GM23338 (cell line): Measurements from ENCODE around the gene FOXP1. TPM values are rescaled to one million over a fixed set of nuclear protein-coding genes. Genes with fewer than 3 reads are reported as not detected.

ENCODE experiments used
- ATAC-seq: fragments of 200-7000 bp; cut with Tn5 transposase; 3 replicates; pipeline ENCODE4 v1.9.1; 2020
- DNase-seq: peaks from one replicate; pipeline ENCODE4 v3.0.0-alpha.2; 2015; ENCODE audit warnings: low spot score
- H2AFZ ChIP-seq: fragments of 200-600 bp; sonication (generic); 2 replicates; pipeline ENCODE4 v1.8.0; 2016; ENCODE audit warnings: antibody characterized with exemption, mild to moderate bottlenecking, moderate library complexity
- H3F3A ChIP-seq: fragments of 200-600 bp; sonication (generic); replicated peaks from 2 replicates; pipeline ENCODE4 v1.8.0; 2017; ENCODE audit warnings: antibody characterized with exemption, mixed run types, low read depth
- H3K27ac ChIP-seq: fragments of 200-600 bp; sonication (generic); 2 replicates; pipeline ENCODE4 v1.6.1; 2016; ENCODE audit warnings: low read depth
- H3K27me3 ChIP-seq: fragments of 200-600 bp; sonication (generic); 2 replicates; pipeline ENCODE4 v1.8.0; 2016; ENCODE audit warnings: mild to moderate bottlenecking, mixed run types, moderate library complexity; ENCODE audit not compliant: insufficient read depth
- H3K36me3 ChIP-seq: fragments of 200-600 bp; sonication (generic); 2 replicates; pipeline ENCODE4 v1.8.0; 2016; ENCODE audit warnings: mild to moderate bottlenecking; ENCODE audit not compliant: insufficient read depth
- H3K4me1 ChIP-seq: fragments of 200-600 bp; sonication (generic); 2 replicates; pipeline ENCODE4 v1.8.0; 2016; ENCODE audit warnings: mild to moderate bottlenecking, moderate library complexity; ENCODE audit not compliant: insufficient read depth
- H3K4me2 ChIP-seq: fragments of 200-600 bp; sonication (generic); 2 replicates; pipeline ENCODE4 v1.7.1; 2017; ENCODE audit warnings: mixed run types
- H3K4me3 ChIP-seq: fragments of 200-600 bp; sonication (generic); 2 replicates; pipeline ENCODE4 v1.6.1; 2016; ENCODE audit warnings: mixed run types
- H3K79me2 ChIP-seq: fragments of 200-600 bp; sonication (generic); replicated peaks from 2 replicates; pipeline ENCODE4 v1.8.0; 2017; ENCODE audit warnings: mild to moderate bottlenecking; ENCODE audit not compliant: insufficient read depth
- H3K9me2 ChIP-seq: fragments of 200-600 bp; sonication (generic); 2 replicates; pipeline ENCODE4 v1.8.0; 2017; ENCODE audit not compliant: insufficient read depth
- H4K20me1 ChIP-seq: fragments of 200-600 bp; sonication (generic); replicated peaks from 2 replicates; pipeline ENCODE4 v1.8.0; 2017; ENCODE audit warnings: mild to moderate bottlenecking; ENCODE audit not compliant: insufficient read depth
- H3K27ac Mint-ChIP-seq: 2 replicates; pipeline ENCODE4 v1.8.0; 2020; ENCODE audit warnings: inconsistent platforms, mild to moderate bottlenecking, moderate library complexity, mixed read lengths
- H3K27me3 Mint-ChIP-seq: 3 replicates; pipeline ENCODE4 v1.8.0; 2022; ENCODE audit warnings: low read depth, mild to moderate bottlenecking, moderate library complexity, mixed read lengths, inconsistent platforms; ENCODE audit not compliant: insufficient read depth, poor library complexity
- H3K36me3 Mint-ChIP-seq: 3 replicates; pipeline ENCODE4 v1.8.0; 2021; ENCODE audit warnings: low read depth, mild to moderate bottlenecking, inconsistent platforms, moderate library complexity, mixed read lengths
- H3K4me1 Mint-ChIP-seq: 3 replicates; pipeline ENCODE4 v1.8.0; 2020; ENCODE audit warnings: mild to moderate bottlenecking, inconsistent platforms, mixed read lengths
- H3K4me3 Mint-ChIP-seq: 3 replicates; pipeline ENCODE4 v1.8.0; 2021; ENCODE audit warnings: moderate library complexity, mild to moderate bottlenecking, inconsistent platforms, mixed read lengths
- H3K9me3 Mint-ChIP-seq: 3 replicates; pipeline ENCODE4 v1.8.0; 2020; ENCODE audit warnings: moderate library complexity, mild to moderate bottlenecking, inconsistent platforms, mixed read lengths
- CREB1 ChIP-seq: fragments of 250-450 bp; sonication (Bioruptor Pico); IDR thresholded peaks from 2 replicates; pipeline ENCODE4 v1.5.0; 2020; ENCODE audit warnings: low read depth, mild to moderate bottlenecking, moderate library complexity
- EZH2 ChIP-seq: fragments of 200-600 bp; sonication (generic); IDR thresholded peaks from one replicate; pipeline ENCODE4 v1.8.0; 2017; ENCODE audit warnings: antibody characterized with exemption, mild to moderate bottlenecking, low read depth; ENCODE audit not compliant: unreplicated experiment
- EZH2phosphoT487 ChIP-seq: fragments of 200-600 bp; sonication (generic); IDR thresholded peaks from one replicate; pipeline ENCODE4 v1.8.1; 2018; ENCODE audit warnings: antibody characterized with exemption; ENCODE audit not compliant: unreplicated experiment
- JUNB ChIP-seq: IDR thresholded peaks from one replicate; pipeline ENCODE4 v1.6.1; 2016; ENCODE audit warnings: antibody characterized with exemption; ENCODE audit not compliant: unreplicated experiment
- NANOG ChIP-seq: IDR thresholded peaks from 2 replicates; pipeline ENCODE4 v1.6.1; 2016; ENCODE audit warnings: antibody characterized with exemption, borderline replicate concordance
- POLR2AphosphoS5 ChIP-seq: IDR thresholded peaks from 2 replicates; pipeline ENCODE4 v1.6.1; 2016; ENCODE audit warnings: antibody characterized with exemption, low read depth
- STAT1 ChIP-seq: IDR thresholded peaks from one replicate; pipeline ENCODE4 v1.6.1; 2016; ENCODE audit warnings: antibody characterized with exemption; ENCODE audit not compliant: unreplicated experiment
- ZNF114 ChIP-seq: fragments of 250-450 bp; sonication (Bioruptor Pico); IDR thresholded peaks from 2 replicates; pipeline ENCODE4 v1.5.0; 2020; ENCODE audit warnings: mild to moderate bottlenecking, moderate library complexity
- ZNF331 ChIP-seq: fragments of 250-450 bp; sonication (Bioruptor Pico); IDR thresholded peaks from 2 replicates; pipeline ENCODE4 v1.5.0; 2020; ENCODE audit warnings: low read depth, mild to moderate bottlenecking, moderate library complexity
- polyA plus RNA-seq: library from polyadenylated mRNA; unstranded; fragments of >200 nt; fragmentation: Nextera tagmentation; extraction: Ambion mirVana; gene quantifications from 2 replicates; pipeline ENCODE4 v1.2.1, GENCODE V29; 2016
- total RNA-seq: library from RNA; depleted of rRNA; stranded (reverse); fragments of >200 nt; shearing (Covaris generic); gene quantifications from 2 replicates; pipeline ENCODE4 v1.2.3, GENCODE V29; 2014
- TF ChIP-seq, protein P1 (sequence below): IDR thresholded peaks from one replicate; pipeline ENCODE4 v1.6.1; 2018; ENCODE audit warnings: antibody characterized with exemption; ENCODE audit not compliant: unreplicated experiment
- TF ChIP-seq, protein P2 (sequence below), 2 experiments: fragments of 200-600 bp in 1 of 2; sonication (generic) in 1 of 2; conservative IDR thresholded peaks; 2 replicates each; pipeline versions ENCODE4 v1.5.1 to v1.6.1; 2016 to 2017; ENCODE audit warnings: antibody characterized with exemption in 2 of 2, low read depth in 2 of 2, mild to moderate bottlenecking in 2 of 2, moderate library complexity in 1 of 2
- TF ChIP-seq, protein P3 (sequence below): fragments of 250-450 bp; sonication (Bioruptor Pico); IDR thresholded peaks from 2 replicates; pipeline ENCODE4 v1.5.0; 2020; ENCODE audit warnings: mild to moderate bottlenecking, moderate library complexity
- TF ChIP-seq, protein P4 (sequence below): IDR thresholded peaks from 2 replicates; pipeline ENCODE4 v1.6.1; 2016; ENCODE audit warnings: antibody characterized with exemption

Gene FOXP1
- total and polyA plus RNA-seq, 2 experiments from 2014 or later, result 32.9 to 35.5 TPM

DNA sequence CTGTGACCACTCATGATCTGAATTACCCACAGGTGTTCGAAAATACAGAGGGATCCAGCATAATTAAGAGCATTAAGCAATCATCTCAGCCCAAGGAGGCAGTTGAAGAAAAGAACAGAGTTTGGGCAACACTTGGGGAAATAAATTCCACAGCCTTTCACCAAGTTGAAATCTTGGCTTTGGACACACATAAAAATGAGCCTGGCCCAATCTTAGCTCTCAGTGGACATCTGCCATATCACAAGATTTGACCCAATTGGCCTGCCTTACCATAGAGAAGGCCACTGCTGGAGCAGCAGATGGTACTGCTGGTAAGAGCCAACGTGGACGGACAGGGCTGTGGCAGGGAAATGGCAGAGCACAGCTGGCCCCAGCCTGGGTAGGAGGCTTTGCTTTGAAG, 13.0 kb downstream of the FOXP1 start:
- Histone ChIP-seq H2AFZ (no peak overlapping the region), H3K4me1 (peaks cover 18% of the 10 kb centered on the region), H4K20me1 (no peaks in the 10 kb centered on the region), H3K4me3 (no peak overlapping the region), H3K79me2 (no peaks in the 10 kb centered on the region), H3K27ac (no peak overlapping the region), H3F3A (no peaks in the 10 kb centered on the region), H3K27me3 (no peaks in the 10 kb centered on the region), H3K9me2 (peaks cover 3% of the 10 kb centered on the region; the same call in 1 of the 2 replicates), H3K4me2 (no peak overlapping the region), H3K36me3 (no peaks in the 10 kb centered on the region)
- Mint-ChIP-seq H3K27me3 (peaks cover 2% of the 10 kb centered on the region), H3K4me3 (no peak overlapping the region), H3K36me3 (no peaks in the 10 kb centered on the region), H3K27ac (no peak overlapping the region), H3K9me3 (no peaks in the 10 kb centered on the region), H3K4me1 (peaks cover 32% of the 10 kb centered on the region)
- ATAC-seq (no peak), DNase-seq (no peak)
- TF ChIP-seq, protein P1, sequence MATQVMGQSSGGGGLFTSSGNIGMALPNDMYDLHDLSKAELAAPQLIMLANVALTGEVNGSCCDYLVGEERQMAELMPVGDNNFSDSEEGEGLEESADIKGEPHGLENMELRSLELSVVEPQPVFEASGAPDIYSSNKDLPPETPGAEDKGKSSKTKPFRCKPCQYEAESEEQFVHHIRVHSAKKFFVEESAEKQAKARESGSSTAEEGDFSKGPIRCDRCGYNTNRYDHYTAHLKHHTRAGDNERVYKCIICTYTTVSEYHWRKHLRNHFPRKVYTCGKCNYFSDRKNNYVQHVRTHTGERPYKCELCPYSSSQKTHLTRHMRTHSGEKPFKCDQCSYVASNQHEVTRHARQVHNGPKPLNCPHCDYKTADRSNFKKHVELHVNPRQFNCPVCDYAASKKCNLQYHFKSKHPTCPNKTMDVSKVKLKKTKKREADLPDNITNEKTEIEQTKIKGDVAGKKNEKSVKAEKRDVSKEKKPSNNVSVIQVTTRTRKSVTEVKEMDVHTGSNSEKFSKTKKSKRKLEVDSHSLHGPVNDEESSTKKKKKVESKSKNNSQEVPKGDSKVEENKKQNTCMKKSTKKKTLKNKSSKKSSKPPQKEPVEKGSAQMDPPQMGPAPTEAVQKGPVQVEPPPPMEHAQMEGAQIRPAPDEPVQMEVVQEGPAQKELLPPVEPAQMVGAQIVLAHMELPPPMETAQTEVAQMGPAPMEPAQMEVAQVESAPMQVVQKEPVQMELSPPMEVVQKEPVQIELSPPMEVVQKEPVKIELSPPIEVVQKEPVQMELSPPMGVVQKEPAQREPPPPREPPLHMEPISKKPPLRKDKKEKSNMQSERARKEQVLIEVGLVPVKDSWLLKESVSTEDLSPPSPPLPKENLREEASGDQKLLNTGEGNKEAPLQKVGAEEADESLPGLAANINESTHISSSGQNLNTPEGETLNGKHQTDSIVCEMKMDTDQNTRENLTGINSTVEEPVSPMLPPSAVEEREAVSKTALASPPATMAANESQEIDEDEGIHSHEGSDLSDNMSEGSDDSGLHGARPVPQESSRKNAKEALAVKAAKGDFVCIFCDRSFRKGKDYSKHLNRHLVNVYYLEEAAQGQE, result no peak
- TF ChIP-seq JUNB, result no peak
- TF ChIP-seq ZNF331 (CRISPR knock-in tag), result no peak
- TF ChIP-seq, protein P2, sequence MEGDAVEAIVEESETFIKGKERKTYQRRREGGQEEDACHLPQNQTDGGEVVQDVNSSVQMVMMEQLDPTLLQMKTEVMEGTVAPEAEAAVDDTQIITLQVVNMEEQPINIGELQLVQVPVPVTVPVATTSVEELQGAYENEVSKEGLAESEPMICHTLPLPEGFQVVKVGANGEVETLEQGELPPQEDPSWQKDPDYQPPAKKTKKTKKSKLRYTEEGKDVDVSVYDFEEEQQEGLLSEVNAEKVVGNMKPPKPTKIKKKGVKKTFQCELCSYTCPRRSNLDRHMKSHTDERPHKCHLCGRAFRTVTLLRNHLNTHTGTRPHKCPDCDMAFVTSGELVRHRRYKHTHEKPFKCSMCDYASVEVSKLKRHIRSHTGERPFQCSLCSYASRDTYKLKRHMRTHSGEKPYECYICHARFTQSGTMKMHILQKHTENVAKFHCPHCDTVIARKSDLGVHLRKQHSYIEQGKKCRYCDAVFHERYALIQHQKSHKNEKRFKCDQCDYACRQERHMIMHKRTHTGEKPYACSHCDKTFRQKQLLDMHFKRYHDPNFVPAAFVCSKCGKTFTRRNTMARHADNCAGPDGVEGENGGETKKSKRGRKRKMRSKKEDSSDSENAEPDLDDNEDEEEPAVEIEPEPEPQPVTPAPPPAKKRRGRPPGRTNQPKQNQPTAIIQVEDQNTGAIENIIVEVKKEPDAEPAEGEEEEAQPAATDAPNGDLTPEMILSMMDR (conservative IDR thresholded peaks at IDR 0.05; ENCODE audit: low read depth in 2 of 2), result no peak
- TF ChIP-seq ZNF114 (CRISPR knock-in tag), result no peak
- TF ChIP-seq, protein P3, sequence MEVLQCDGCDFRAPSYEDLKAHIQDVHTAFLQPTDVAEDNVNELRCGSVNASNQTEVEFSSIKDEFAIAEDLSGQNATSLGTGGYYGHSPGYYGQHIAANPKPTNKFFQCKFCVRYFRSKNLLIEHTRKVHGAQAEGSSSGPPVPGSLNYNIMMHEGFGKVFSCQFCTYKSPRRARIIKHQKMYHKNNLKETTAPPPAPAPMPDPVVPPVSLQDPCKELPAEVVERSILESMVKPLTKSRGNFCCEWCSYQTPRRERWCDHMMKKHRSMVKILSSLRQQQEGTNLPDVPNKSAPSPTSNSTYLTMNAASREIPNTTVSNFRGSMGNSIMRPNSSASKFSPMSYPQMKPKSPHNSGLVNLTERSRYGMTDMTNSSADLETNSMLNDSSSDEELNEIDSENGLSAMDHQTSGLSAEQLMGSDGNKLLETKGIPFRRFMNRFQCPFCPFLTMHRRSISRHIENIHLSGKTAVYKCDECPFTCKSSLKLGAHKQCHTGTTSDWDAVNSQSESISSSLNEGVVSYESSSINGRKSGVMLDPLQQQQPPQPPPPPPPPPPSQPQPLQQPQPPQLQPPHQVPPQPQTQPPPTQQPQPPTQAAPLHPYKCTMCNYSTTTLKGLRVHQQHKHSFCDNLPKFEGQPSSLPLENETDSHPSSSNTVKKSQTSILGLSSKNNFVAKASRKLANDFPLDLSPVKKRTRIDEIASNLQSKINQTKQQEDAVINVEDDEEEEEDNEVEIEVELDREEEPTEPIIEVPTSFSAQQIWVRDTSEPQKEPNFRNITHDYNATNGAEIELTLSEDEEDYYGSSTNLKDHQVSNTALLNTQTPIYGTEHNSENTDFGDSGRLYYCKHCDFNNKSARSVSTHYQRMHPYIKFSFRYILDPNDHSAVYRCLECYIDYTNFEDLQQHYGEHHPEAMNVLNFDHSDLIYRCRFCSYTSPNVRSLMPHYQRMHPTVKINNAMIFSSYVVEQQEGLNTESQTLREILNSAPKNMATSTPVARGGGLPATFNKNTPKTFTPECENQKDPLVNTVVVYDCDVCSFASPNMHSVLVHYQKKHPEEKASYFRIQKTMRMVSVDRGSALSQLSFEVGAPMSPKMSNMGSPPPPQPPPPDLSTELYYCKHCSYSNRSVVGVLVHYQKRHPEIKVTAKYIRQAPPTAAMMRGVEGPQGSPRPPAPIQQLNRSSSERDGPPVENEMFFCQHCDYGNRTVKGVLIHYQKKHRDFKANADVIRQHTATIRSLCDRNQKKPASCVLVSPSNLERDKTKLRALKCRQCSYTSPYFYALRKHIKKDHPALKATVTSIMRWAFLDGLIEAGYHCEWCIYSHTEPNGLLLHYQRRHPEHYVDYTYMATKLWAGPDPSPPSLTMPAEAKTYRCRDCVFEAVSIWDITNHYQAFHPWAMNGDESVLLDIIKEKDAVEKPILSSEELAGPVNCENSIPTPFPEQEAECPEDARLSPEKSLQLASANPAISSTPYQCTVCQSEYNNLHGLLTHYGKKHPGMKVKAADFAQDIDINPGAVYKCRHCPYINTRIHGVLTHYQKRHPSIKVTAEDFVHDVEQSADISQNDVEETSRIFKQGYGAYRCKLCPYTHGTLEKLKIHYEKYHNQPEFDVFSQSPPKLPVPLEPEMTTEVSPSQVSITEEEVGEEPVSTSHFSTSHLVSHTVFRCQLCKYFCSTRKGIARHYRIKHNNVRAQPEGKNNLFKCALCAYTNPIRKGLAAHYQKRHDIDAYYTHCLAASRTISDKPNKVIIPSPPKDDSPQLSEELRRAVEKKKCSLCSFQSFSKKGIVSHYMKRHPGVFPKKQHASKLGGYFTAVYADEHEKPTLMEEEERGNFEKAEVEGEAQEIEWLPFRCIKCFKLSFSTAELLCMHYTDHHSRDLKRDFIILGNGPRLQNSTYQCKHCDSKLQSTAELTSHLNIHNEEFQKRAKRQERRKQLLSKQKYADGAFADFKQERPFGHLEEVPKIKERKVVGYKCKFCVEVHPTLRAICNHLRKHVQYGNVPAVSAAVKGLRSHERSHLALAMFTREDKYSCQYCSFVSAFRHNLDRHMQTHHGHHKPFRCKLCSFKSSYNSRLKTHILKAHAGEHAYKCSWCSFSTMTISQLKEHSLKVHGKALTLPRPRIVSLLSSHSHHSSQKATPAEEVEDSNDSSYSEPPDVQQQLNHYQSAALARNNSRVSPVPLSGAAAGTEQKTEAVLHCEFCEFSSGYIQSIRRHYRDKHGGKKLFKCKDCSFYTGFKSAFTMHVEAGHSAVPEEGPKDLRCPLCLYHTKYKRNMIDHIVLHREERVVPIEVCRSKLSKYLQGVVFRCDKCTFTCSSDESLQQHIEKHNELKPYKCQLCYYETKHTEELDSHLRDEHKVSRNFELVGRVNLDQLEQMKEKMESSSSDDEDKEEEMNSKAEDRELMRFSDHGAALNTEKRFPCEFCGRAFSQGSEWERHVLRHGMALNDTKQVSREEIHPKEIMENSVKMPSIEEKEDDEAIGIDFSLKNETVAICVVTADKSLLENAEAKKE, result no peak
- no peak for TF ChIP-seq NANOG
- TF ChIP-seq EZH2phosphoT487, result no peak
- no peak for TF ChIP-seq CREB1 (CRISPR knock-in tag)
- no peak for TF ChIP-seq EZH2
- TF ChIP-seq POLR2AphosphoS5, result no peak
- TF ChIP-seq STAT1, result no peak
- TF ChIP-seq, protein P4, sequence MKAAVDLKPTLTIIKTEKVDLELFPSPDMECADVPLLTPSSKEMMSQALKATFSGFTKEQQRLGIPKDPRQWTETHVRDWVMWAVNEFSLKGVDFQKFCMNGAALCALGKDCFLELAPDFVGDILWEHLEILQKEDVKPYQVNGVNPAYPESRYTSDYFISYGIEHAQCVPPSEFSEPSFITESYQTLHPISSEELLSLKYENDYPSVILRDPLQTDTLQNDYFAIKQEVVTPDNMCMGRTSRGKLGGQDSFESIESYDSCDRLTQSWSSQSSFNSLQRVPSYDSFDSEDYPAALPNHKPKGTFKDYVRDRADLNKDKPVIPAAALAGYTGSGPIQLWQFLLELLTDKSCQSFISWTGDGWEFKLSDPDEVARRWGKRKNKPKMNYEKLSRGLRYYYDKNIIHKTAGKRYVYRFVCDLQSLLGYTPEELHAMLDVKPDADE, result no peak
